Measurements from ENCODE around the gene SPTSSA. TPM values are rescaled to one million over a fixed set of nuclear protein-coding genes. Genes with fewer than 3 reads are reported as not detected.

SPTSSA gene
- total RNA-seq, 4 donors from 2014 or later = 18.3 to 35.9 (median 32.4) TPM

GRCh38 chr14:34472706-34473279 is 10.8 kb upstream of the SPTSSA start:
- no peak for TF ChIP-seq CTCF (IDR thresholded peaks at IDR 0.05)
- ATAC-seq (ENCODE audit: low FRiP score) (no peak), DNase-seq (ENCODE audit: low spot score) (no peak)

GRCh38 chr14:34470319-34470718 is 8.3 kb upstream of the SPTSSA start:
- no peak for TF ChIP-seq CTCF (IDR thresholded peaks at IDR 0.05)
- DNase-seq (ENCODE audit: low spot score) (no peak), ATAC-seq (ENCODE audit: low FRiP score) (no peak)

- TF ChIP-seq CTCF (IDR thresholded peaks at IDR 0.05) = no peak
- ATAC-seq (ENCODE audit: low FRiP score) (no peak), DNase-seq (ENCODE audit: low spot score) (no peak)
Observed at GRCh38 chr14:34466691-34467090, 4.7 kb upstream of the SPTSSA start.

DNA sequence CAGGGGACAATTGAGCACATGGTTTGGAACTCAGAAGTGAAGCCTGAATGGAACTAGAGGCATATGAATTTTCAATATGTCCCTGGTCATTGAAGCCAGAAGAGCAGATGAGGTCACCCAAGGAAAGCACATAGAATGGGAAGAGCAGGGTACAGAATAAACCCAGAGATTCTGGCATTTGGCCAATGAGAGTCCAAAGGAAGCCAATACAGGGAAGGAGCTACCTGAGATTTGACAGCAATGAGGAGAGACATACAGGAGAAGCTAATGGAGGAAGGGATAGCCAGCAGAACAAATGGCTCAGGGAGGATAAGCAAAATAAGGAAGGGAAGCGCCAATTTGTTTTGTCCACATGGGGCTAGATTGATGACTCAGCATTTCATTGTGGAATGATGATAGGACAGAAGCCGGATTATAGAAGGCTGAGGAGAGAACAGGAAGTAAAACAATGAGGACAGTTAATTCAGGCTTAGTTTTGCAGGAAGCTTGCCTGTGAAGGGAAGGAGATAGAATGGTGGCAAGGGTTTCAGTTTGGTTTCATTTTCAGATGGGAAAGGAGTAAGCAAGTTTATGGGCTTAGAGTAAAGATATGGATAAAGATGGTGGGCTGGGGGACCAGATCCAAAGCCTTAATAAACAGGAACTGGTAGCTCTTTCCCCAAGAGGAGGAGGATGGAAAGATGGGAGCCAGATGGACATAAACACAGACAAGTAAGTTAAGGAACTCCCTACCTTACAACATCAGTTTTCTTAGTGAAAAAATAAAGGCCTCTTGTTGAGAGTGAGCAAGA is 3.2 kb upstream of the SPTSSA start:
- no peak for TF ChIP-seq CTCF (IDR thresholded peaks at IDR 0.05)
- DNase-seq (ENCODE audit: low spot score) (no peak), ATAC-seq (ENCODE audit: low FRiP score) (no peak)

- TF ChIP-seq CTCF (IDR thresholded peaks at IDR 0.05) = no peak
- DNase-seq (ENCODE audit: low spot score) (no peak), ATAC-seq (ENCODE audit: low FRiP score) (no peak)
Observed at GRCh38 chr14:34463598-34463961, 1.5 kb upstream of the SPTSSA start.

GRCh38 chr14:34461334-34462131 is 507 bp downstream of the SPTSSA start:
- no peak for TF ChIP-seq CTCF (IDR thresholded peaks at IDR 0.05)
- ATAC-seq (ENCODE audit: low FRiP score) (peak; percentile 30), DNase-seq (ENCODE audit: low spot score) (peak; percentile 24)
